COLO668 (cell line): ENCODE results near the gene SGMS1.
A peak's percentile ranks its signal among the peaks of the same experiment; 100 is the strongest.
"Not testable (repeated sequence)": the region's sequence is repeated elsewhere in the genome, so short reads cannot be mapped to it uniquely, and the experiment has no call there.

Experiments
- DNase-seq: peaks from one replicate; lab custom pipeline; 2025; ENCODE audit not compliant: unreplicated experiment; lab: John Stamatoyannopoulos, UW

SGMS1 gene

GRCh38 chr10:50623663-50624412 is at the start of gene SGMS1:
TSS of gene SGMS1 (minus strand) at chr10:50623956. CDS start at chr10:50344114, 279,842 bp downstream.
- DNase-seq = peak; percentile 84

DNA sequence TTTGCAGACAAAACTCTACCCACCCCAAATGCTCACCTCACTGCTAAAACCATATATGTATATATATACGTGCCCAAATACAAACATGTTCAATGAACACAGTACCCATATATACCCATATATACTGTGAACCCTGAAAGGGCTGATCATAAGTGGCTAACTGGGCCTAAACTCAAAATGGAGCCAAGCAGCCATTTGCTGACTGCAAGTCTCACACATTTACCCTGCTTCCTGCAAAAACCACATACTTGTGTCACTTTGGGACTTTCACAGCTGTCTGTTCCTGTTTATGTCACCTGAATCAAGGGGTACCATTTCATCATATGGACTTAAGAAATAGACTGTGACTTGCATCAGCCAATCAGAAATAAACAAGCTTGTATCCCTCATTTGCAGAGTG is 48.4 kb upstream of the SGMS1 start:
- not testable (repeated sequence) for DNase-seq

GRCh38 chr10:50671645-50672044 is 47.9 kb upstream of the SGMS1 start:
- DNase-seq = not testable (repeated sequence)

DNA sequence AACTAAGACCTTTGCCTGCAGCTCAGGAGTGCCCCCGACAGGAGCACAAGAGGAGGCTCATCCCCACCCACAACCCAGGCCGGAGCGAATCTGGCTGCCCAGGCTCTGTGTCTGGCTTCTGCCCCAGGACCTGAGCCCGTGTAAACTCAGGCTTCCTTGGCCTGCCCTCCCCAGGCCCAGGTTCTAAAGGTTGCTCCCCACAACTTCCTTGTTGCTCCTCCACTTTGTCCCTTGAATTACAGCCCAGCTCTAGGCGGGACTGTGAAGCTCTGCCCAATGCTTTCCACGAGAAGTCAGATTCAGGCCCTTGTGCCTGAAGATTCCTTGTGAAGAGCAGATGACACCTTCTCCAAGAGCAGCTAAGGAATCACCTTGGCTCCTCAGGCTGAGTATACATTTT is 46.2 kb upstream of the SGMS1 start:
- not testable (repeated sequence) for DNase-seq

- not testable (repeated sequence) for DNase-seq
Observed at GRCh38 chr10:50667353-50667752, 43.6 kb upstream of the SGMS1 start.

DNA sequence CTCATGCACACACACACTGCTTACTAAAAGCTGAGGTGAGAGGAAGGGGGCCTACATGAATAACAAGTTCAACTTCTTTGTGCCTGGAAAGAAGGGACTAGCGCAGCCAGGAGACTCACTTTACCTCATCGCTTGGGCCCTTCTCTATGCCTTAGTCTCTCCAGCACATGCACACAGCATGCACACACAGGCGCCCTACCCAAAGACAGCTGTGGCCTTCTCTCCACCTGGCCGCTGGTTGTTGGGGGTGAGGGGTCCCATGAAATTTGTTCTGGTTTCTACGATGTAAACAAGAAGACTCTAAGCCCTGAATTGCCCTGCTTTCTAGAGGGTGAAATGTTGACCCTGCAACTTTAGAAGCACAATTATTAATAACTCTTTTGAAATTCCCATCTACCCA is 38.7 kb upstream of the SGMS1 start:
- not testable (repeated sequence) for DNase-seq

GRCh38 chr10:50661563-50661962 is 37.8 kb upstream of the SGMS1 start:
- not testable (repeated sequence) for DNase-seq

GRCh38 chr10:50659865-50660730 is 36.3 kb upstream of the SGMS1 start:
- DNase-seq = peak; percentile 73

- DNase-seq = not testable (repeated sequence)
Observed at GRCh38 chr10:50659016-50659864, 35.5 kb upstream of the SGMS1 start.

GRCh38 chr10:50658165-50658564 is 34.4 kb upstream of the SGMS1 start:
- no peak for DNase-seq

- no peak for DNase-seq
Observed at GRCh38 chr10:50653758-50654157, 30.0 kb upstream of the SGMS1 start.

GRCh38 chr10:50653142-50653541 is 29.4 kb upstream of the SGMS1 start:
- no peak for DNase-seq

- DNase-seq = no peak
Observed at GRCh38 chr10:50651808-50652207, 28.1 kb upstream of the SGMS1 start.

DNA sequence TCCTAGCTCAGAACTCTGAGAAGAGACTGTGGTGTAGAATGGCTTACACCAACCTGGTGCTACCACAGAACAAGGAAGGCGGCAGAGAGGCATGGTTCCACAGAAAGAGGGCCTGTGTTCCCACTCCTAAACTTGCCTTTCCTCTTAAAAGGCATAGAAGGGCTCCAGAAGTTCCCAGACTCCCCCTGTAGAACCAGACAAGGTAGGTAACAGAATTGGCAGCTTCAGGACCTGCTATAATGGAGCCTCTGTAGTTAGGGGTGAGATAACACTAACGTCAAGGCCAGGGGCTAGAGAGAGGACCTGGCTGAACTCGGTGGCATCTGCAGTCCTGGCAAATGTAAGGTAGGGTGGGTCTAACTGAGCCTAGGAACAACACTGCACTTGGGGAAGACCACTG is 26.7 kb upstream of the SGMS1 start:
- no peak for DNase-seq

- no peak for DNase-seq
Observed at GRCh38 chr10:50648935-50649227, 25.1 kb upstream of the SGMS1 start.

GRCh38 chr10:50648089-50648934 is 24.6 kb upstream of the SGMS1 start:
- DNase-seq = no peak

- not testable (repeated sequence) for DNase-seq
Observed at GRCh38 chr10:50647350-50647749, 23.6 kb upstream of the SGMS1 start.

- DNase-seq = no peak
Observed at GRCh38 chr10:50645236-50645635, 21.5 kb upstream of the SGMS1 start.

- DNase-seq = no peak
Observed at GRCh38 chr10:50641626-50642025, 17.9 kb upstream of the SGMS1 start.

DNA sequence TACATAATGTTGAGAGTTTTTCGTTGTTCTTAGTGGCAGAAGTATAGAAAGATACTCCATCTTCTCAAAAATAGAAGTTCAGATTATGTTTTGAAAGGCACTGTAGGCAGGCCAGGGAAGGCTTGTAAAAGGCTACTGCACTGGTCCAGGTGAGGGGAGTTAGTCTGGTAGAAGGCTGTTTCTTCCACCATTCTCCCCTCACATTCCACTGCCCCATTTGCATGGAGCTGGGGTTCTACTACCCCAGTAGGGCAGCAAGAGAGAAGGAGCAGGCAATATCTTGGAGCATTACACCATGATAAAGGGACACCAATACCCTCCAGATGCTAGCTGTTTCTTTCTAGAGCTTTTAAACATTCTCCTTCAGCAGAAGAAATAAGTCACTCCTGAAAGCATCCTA is 16.5 kb upstream of the SGMS1 start:
- DNase-seq = no peak
